ENCODE measurements around the gene FALEC. TPM values are rescaled to one million over a fixed set of nuclear protein-coding genes. Genes with fewer than 3 reads are reported as not detected.

The FALEC gene
- total and polyA plus RNA-seq, 2 of the 8 experiments (the other 6 are each of a cell fraction or from before 2014, with no cell fraction given): not detected

DNA sequence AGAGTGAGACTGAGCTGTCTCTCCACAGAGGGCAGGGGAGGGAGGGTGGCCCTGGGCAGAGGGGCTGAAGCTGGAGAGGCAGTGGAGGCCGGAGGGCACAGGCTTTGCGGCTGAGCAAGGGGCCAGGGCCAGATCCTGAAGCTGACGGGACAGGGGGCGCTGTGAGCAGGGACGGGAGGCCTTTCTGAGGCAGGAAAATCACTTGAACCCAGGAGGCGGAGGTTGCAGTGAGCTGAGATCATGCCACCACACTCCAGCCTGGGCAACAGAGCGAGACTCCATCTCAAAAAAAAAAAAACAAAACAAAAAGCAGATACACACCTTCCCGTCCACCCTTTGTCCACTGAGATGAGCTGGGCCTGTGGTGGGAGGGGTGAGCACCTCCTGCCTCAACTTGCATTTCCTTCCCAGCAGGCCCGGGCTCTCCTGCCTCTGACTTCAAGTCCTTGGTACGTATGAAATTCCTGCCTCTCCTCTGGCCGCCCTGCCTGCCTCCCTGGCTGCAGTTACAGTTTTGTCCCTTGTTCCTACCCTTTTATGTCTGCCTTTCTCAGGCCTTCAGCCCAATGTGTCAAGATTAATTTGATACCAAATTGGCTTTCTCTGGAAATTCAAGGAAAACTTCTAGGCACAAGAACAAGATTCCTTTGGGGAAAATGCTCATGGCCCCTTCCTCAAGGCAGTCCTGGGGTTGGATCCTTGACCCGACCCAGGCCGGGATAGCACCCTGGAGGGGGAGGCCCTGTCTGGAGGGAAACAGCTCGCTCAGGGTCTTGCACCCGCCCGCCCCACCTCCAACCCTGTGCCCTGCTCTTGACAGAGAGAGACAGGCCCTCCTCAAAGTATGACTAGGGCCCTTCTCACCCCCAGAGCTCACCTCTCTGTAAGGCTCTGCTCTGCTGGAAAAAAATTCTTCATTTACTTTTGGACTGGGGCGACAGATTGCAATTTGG, 22.5 kb downstream of the FALEC start:
- H3K36me3 ChIP-seq (ENCODE audit: control insufficient read depth in 2 of 4, insufficient read depth in 4 of 4, low read length in 3 of 4): no peaks in the 10 kb centered on the region
- DNase-seq (ENCODE audit: low read depth in 1 of 2, low spot score in 2 of 2) (peak in 1 of 2 experiments; percentile 82), FAIRE-seq (no peak)
- peak overlapping the region; percentile 16; the same call in 1 of the 2 replicates for H2BK15ac ChIP-seq (ENCODE audit: low read length)
- H4K91ac ChIP-seq (replicated peaks; ENCODE audit: insufficient read length, low read length): peak overlapping the region; percentile 91
- H3K18ac ChIP-seq (ENCODE audit: extremely low read depth, low read length): no peak overlapping the region; the same call in none of the 2 replicates
- 67% methylated on average over 15 of the region's 17 CpGs; no CpG with 5 or more reads in 1 of the 2 experiments for WGBS, 2 experiments (ENCODE audit: extremely low coverage in 1 of 2, insufficient coverage in 1 of 2, insufficient read length in 1 of 2, insufficient replicate concordance in 2 of 2, low coverage in 1 of 2, low lambda C conversion rate in 2 of 2, missing lambda C conversion rate in 1 of 2)
- peak overlapping the region; percentile 34; the same call in 1 of the 2 replicates for H2BK20ac ChIP-seq (ENCODE audit: low read length)
- no peaks in the 10 kb centered on the region for H3K23me2 ChIP-seq (ENCODE audit: low read depth, low read length)
- no peaks in the 10 kb centered on the region for H3K79me2 ChIP-seq (ENCODE audit: control insufficient read depth in 1 of 2, insufficient read depth in 2 of 2, low read length in 2 of 2)
- peak overlapping the region; percentile 60; the same call in 1 of the 2 replicates for H4K8ac ChIP-seq (ENCODE audit: extremely low read depth, insufficient read depth, low read length)
- no peak overlapping the region for H3K14ac ChIP-seq (ENCODE audit: insufficient read length)
- H2BK5ac ChIP-seq (ENCODE audit: low read depth, low read length): no peak overlapping the region
- ChIA-PET POLR2A (ENCODE audit: partially characterized antibody) (interaction anchor here (1.1 to 6.7 kb wide), 7 partner anchors 12 to 52 kb away, joined by 3 to 39 read pairs (median 4); partner anchors contain the start of genes ADAMTSL4 and MCL1), CTCF (ENCODE audit: partially characterized antibody) (interaction anchor here (1.1 to 14.2 kb wide), 11 partner anchors 9 to 270 kb away, joined by 3 to 253 read pairs (median 7); partner anchors contain the start of genes ADAMTSL4, CTSK, ECM1 and FALEC)
- H3K4me3 ChIP-seq (ENCODE audit: extremely low read depth in 1 of 4, insufficient read depth in 2 of 4, low read depth in 3 of 4, low read length in 4 of 4): no peak overlapping the region
- H2BK12ac ChIP-seq (ENCODE audit: low read depth, low read length): peak overlapping the region; percentile 29; the same call in 1 of the 2 replicates
- no peak overlapping the region for H3K23ac ChIP-seq (ENCODE audit: insufficient read length)
- peaks cover 0 to 8% (median 3%) of the 10 kb centered on the region in 4 experiments; a peak in 6 of 7 replicates for H3K4me1 ChIP-seq (replicated peaks in 1 of 4; ENCODE audit: control insufficient read depth in 3 of 4, insufficient read depth in 4 of 4, low read length in 3 of 4)
- no peaks in the 10 kb centered on the region for H3K79me1 ChIP-seq (ENCODE audit: low read depth, low read length)
- H3K9ac ChIP-seq (replicated peaks in 1 of 4; ENCODE audit: extremely low read depth in 1 of 4, low read depth in 3 of 4, low read length in 3 of 4): no peak overlapping the region
- no peaks in the 10 kb centered on the region for H4K20me1 ChIP-seq (replicated peaks in 1 of 2; ENCODE audit: control insufficient read depth in 1 of 2, insufficient read depth in 2 of 2, low read length in 2 of 2)
- peak overlapping the region; percentile 43 for H2AFZ ChIP-seq (ENCODE audit: low read length)
- no peak overlapping the region for H2AK5ac ChIP-seq (ENCODE audit: low read depth, low read length)
- H3K9me3 ChIP-seq (ENCODE audit: insufficient read depth in 2 of 2, low read depth in 1 of 2, low read length in 1 of 2): no peaks in the 10 kb centered on the region
- H3K56ac ChIP-seq (replicated peaks; ENCODE audit: insufficient read length, low read depth, low read length): no peak overlapping the region
- peak overlapping the region; percentile 2 for H4K5ac ChIP-seq (ENCODE audit: insufficient read length, low read depth, low read length)
- peak overlapping the region; percentile 76 for H3K4ac ChIP-seq (replicated peaks; ENCODE audit: insufficient read length, low read depth, low read length)
- H3K27me3 ChIP-seq (replicated peaks in 1 of 4; ENCODE audit: control insufficient read depth in 3 of 4, extremely low read depth in 1 of 4, insufficient read depth in 3 of 4, low read length in 3 of 4): no peaks in the 10 kb centered on the region
- peak overlapping the region; percentile 38 for H2BK120ac ChIP-seq (replicated peaks; ENCODE audit: low read depth, low read length)
- no peak overlapping the region; the same call in 1 of the 2 replicates for H3K27ac ChIP-seq (ENCODE audit: low read depth, low read length)
- H3K4me2 ChIP-seq (ENCODE audit: insufficient read depth in 1 of 2, low read depth in 2 of 2, low read length in 2 of 2): no peak overlapping the region
- TF ChIP-seq EGR1 (IDR thresholded peaks at IDR 0.05; ENCODE audit: borderline replicate concordance, low read depth, low read length) (no peak), TEAD4 (IDR thresholded peaks at IDR 0.05; ENCODE audit: low read depth, low read length) (peak; percentile 71; the same call in 1 of the 2 replicates), CBX5 (IDR thresholded peaks at IDR 0.05; ENCODE audit: low read depth, low read length) (no peak), SAP30 (IDR thresholded peaks at IDR 0.05; ENCODE audit: insufficient read depth, insufficient replicate concordance, low read length) (no peak), KDM1A (IDR thresholded peaks at IDR 0.05; ENCODE audit: borderline replicate concordance, low read length) (peak; percentile 76; the same call in 1 of the 2 replicates)
- TF ChIP-seq, protein P1, sequence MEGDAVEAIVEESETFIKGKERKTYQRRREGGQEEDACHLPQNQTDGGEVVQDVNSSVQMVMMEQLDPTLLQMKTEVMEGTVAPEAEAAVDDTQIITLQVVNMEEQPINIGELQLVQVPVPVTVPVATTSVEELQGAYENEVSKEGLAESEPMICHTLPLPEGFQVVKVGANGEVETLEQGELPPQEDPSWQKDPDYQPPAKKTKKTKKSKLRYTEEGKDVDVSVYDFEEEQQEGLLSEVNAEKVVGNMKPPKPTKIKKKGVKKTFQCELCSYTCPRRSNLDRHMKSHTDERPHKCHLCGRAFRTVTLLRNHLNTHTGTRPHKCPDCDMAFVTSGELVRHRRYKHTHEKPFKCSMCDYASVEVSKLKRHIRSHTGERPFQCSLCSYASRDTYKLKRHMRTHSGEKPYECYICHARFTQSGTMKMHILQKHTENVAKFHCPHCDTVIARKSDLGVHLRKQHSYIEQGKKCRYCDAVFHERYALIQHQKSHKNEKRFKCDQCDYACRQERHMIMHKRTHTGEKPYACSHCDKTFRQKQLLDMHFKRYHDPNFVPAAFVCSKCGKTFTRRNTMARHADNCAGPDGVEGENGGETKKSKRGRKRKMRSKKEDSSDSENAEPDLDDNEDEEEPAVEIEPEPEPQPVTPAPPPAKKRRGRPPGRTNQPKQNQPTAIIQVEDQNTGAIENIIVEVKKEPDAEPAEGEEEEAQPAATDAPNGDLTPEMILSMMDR (IDR thresholded peaks at IDR 0.05; ENCODE audit: control extremely low read depth in 1 of 3, insufficient read depth in 1 of 3, low read depth in 1 of 3, low read length in 3 of 3): peak; percentile 43 to 62 (median 45)
